GM18907 (cell line): ENCODE measurements around the gene FIG4.
"Not testable (repeated sequence)": the region's sequence is repeated elsewhere in the genome, so short reads cannot be mapped to it uniquely, and the experiment has no call there.

Experiments used
- ATAC-seq: cut with Tn5 transposase; IDR thresholded peaks from one replicate; pipeline ENCODE4 v1.9.1; 2021; ENCODE audit warnings: mild to moderate bottlenecking, moderate library complexity; ENCODE audit not compliant: unreplicated experiment

Gene FIG4

GRCh38 chr6:109841869-109842268 lies 150.8 kb downstream of the FIG4 start:
- ATAC-seq: no peak

DNA sequence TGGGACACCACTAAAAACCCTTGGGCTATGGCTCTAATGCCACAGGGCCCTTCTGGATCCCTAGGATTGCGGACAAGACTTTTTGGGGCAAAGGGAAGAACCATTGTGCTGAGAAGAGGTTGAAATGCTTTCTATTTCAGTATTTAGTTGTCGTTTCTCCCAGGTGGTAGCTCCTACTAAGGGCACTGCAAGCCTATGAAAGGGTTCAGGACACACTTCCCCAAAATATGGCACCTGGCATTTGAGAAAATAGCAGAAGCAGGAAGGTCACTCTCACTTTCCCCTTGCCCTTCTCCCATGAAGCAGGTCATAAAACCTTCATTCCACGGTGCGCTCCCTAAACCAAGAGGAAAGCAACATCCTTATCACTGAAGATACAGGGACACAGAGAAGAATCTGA lies 161.6 kb downstream of the FIG4 start:
- no peak for ATAC-seq

GRCh38 chr6:109853426-109853825 lies 162.3 kb downstream of the FIG4 start:
- no peak for ATAC-seq

- no peak for ATAC-seq
Measured at GRCh38 chr6:109853951-109854350, 162.9 kb downstream of the FIG4 start.

DNA sequence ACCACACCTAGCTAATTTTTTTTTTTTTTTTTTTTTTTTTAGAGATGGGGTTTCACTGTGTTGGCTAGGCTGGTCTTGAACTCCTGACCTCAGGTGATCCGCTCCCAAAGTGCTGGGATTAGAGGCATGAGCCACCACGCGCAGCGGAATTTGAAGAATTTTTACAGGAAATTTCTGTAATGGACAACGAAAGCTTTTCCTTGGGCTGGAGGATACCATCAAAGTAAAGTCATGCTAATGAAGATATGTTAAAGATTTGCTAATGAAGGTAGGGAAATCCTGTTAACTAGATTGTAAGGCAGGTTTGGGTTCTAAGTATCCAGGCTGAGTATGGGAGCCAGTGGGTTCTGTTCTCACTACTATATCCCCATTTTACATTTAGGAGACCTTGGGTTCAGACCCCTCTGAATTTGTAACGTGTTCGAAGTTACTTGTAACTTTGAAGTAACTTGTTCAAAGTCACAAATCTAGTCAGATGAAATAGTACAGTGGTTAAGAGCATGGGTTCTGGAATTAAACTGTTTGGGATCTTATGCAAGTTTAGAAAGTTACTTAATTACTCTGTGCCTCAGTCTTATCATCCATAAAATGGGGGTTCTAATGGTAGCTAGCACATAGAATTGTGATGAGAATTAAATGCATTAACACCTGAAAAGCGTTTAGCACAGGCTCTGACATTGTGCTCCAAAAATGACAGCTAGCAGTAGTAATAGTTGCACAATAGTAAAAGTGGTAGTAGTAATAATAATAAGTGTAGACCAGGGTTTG lies 163.6 kb downstream of the FIG4 start:
- ATAC-seq: no peak

- ATAC-seq: not testable (repeated sequence)
Measured at GRCh38 chr6:109855476-109856040, 164.5 kb downstream of the FIG4 start.

DNA sequence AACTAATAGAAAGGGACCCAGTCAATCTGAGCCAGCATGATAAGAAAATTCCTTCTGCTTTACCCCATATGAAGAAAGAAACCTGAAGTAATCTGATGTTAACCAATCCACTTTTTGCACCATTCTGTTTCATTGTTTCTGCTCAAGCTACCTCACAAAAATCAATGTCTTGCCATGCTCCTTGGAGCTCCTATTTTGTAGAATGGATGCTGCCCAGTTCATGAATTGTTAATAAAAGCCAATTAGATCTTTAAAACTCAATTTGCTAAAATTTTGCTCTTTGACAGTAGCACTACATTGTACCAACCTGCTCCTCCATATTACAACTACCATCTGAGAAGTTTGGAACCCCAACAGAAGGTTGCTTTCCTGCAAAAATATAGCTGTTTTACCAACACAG lies 170.8 kb downstream of the FIG4 start:
- no peak for ATAC-seq

- no peak for ATAC-seq
Measured at GRCh38 chr6:109864050-109864449, 173.0 kb downstream of the FIG4 start.

GRCh38 chr6:109865968-109866367 lies 174.9 kb downstream of the FIG4 start:
- ATAC-seq: no peak

GRCh38 chr6:109867009-109867969 lies 176.2 kb downstream of the FIG4 start:
- ATAC-seq: no peak

DNA sequence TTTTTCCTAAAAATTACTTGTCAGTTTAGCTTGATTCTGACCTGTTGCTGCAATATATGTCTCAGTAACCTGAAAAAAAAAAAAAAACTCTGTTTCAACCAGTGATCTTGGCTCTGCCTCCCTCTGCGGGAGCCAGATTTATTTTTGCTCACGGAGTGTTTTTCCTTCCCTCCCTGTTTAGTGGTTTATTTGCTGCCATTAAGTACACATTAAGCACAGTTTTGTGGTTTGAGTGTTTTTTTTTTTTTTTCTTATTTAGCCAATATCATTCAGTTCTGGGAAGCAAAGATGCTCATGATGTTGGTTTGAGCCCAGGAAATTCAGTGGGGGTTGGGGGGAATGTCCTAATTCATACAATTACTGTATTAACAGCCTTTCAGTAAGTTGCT lies 176.9 kb downstream of the FIG4 start:
- no peak for ATAC-seq

GRCh38 chr6:109869398-109870088 lies 178.4 kb downstream of the FIG4 start:
- not testable (repeated sequence) for ATAC-seq

- ATAC-seq: no peak
Measured at GRCh38 chr6:109870089-109870410, 179.0 kb downstream of the FIG4 start.

- no peak for ATAC-seq
Measured at GRCh38 chr6:109872549-109872948, 181.5 kb downstream of the FIG4 start.

DNA sequence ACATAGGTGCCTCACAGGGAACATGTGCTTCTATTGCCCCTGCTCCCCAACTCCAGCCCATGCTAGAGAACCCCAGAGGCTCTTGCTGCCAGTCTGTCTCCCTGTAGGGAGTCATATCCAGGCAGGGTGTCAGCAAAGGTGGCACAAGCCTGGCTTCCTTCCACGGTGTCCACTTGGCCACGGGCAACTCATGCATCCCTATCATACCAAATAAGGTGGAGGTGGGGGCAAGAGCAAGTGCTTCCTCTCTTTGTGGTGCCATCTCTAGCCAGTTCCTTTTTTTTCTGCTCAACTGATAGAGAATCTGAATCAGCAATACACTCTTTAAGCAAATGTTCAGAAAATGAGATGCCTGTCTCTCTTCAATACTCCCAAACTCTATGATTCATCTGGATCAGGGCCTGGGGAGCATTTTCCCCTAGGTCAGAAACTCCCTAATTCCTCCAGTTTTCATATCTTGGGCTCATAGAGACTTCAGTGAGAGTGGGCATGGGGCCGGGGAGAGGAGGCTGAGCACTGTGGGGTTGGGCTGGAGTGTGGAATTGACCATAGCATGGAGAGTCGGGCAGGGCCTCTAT lies 182.0 kb downstream of the FIG4 start:
- no peak for ATAC-seq

- no peak for ATAC-seq
Measured at GRCh38 chr6:109874086-109874485, 183.0 kb downstream of the FIG4 start.

DNA sequence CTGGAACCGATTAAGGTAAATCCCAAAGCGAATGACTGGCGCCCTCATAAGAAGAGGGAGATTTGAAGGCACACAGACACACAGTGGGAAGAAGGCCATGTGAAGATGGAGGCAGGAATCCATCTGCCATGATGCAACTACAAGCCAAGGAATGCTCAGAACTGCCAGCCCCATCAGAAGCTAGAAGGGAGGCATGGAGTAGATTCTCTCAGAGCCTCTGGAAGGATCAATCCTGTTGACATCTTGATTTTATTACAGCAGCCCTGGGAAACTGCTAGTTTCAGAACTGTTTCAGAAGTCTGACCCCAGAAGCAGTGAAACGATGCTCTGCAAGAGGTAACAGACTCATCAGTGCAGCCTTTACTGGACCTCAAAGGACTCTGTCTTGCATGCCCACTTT lies 183.5 kb downstream of the FIG4 start:
- ATAC-seq: no peak
